Suprapubic skin (tissue), 4 donors: ENCODE data around the gene NACC2. TPM values are rescaled to one million over a fixed set of nuclear protein-coding genes. Genes with fewer than 3 reads are reported as not detected.

Experiments used
- DNase-seq, 2 donors: peaks; one replicate each; pipeline ENCODE4 v3.0.0-alpha.2; 2019; ENCODE audit warnings: low spot score in 2 of 2
- H3K27ac ChIP-seq: fragments of 200-600 bp; sonication (generic); one replicate; pipeline ENCODE4 v1.5.1; 2019
- H3K27me3 ChIP-seq: fragments of 200-600 bp; sonication (generic); one replicate; pipeline ENCODE4 v1.5.1; 2019
- H3K36me3 ChIP-seq: fragments of 200-600 bp; sonication (generic); one replicate; pipeline ENCODE4 v1.5.1; 2019
- H3K4me1 ChIP-seq: fragments of 200-600 bp; sonication (generic); one replicate; pipeline ENCODE4 v1.5.1; 2019
- H3K4me3 ChIP-seq: fragments of 200-600 bp; sonication (generic); one replicate; pipeline ENCODE4 v1.5.1; 2019; ENCODE audit warnings: mild to moderate bottlenecking
- H3K9me3 ChIP-seq: fragments of 200-600 bp; sonication (generic); one replicate; pipeline ENCODE4 v1.5.1; 2019
- CTCF ChIP-seq, 2 donors: fragments of 200-600 bp in 1 of 2; fragments of 450-650 bp in 1 of 2; sonication (generic) in 1 of 2; IDR thresholded peaks; one replicate each; pipeline ENCODE4 v1.5.1; 2016 to 2019; ENCODE audit warnings: antibody characterized with exemption in 2 of 2, mild to moderate bottlenecking in 1 of 2, moderate library complexity in 1 of 2
- EP300 ChIP-seq: sonication (generic); formaldehyde crosslinking; IDR thresholded peaks from one replicate; pipeline ENCODE4 v1.6.1; 2017; ENCODE audit warnings: antibody characterized with exemption
- POLR2A ChIP-seq, 2 donors: fragments of 450-650 bp; IDR thresholded peaks; one replicate each; pipeline ENCODE4 v1.6.1; 2017; ENCODE audit warnings: antibody characterized with exemption in 2 of 2, mild to moderate bottlenecking in 2 of 2, moderate library complexity in 2 of 2
- POLR2AphosphoS5 ChIP-seq, 3 donors: sonication (generic); formaldehyde crosslinking; IDR thresholded peaks; one replicate each; pipeline ENCODE4 v1.6.1; 2017; ENCODE audit warnings: antibody characterized with exemption in 3 of 3
- WGBS: methylation state at CpG from one replicate; pipeline ENCODE4 v1.1.5; 2018; 5-methylcytosine and 5-hydroxymethylcytosine counted together
- total RNA-seq, 4 donors: library from RNA; depleted of rRNA; stranded (reverse); fragments of >200 nt; gene quantifications; one replicate each; pipeline ENCODE4 v1.1.0, GENCODE V29; 2016

NACC2 gene
- total RNA-seq, 4 donors from 2014 or later: 12.1 to 14.9 (median 13.7) TPM

GRCh38 chr9:135960411-135961276, 134.4 kb downstream of the NACC2 start:
- DNase-seq: peak in 1 of 2 donors; percentile 81
- Histone ChIP-seq H3K4me3 (peak overlapping the region; percentile 95), H3K27me3 (no peaks in the 10 kb centered on the region), H3K27ac (peak overlapping the region; percentile 89), H3K4me1 (peaks cover 32% of the 10 kb centered on the region), H3K36me3 (no peaks in the 10 kb centered on the region), H3K9me3 (no peaks in the 10 kb centered on the region)
- no peak for TF ChIP-seq CTCF (IDR thresholded peaks at IDR 0.05)
- TF ChIP-seq POLR2AphosphoS5 (IDR thresholded peaks at IDR 0.05): no peak
- TF ChIP-seq EP300: no peak
- TF ChIP-seq POLR2A (IDR thresholded peaks at IDR 0.05): no peak
- WGBS: 0% methylated on average over 12 of the region's 74 CpGs

- no peak for TF ChIP-seq POLR2A (IDR thresholded peaks at IDR 0.05)
- no peak for TF ChIP-seq EP300
- no peak for TF ChIP-seq POLR2AphosphoS5 (IDR thresholded peaks at IDR 0.05)
- TF ChIP-seq CTCF (IDR thresholded peaks at IDR 0.05): no peak
- H3K4me3 ChIP-seq: peak overlapping the region; percentile 95
- no peaks in the 10 kb centered on the region for H3K27me3 ChIP-seq
- H3K27ac ChIP-seq: no peak overlapping the region
- DNase-seq: no peak
- peaks cover 3% of the 10 kb centered on the region for H3K36me3 ChIP-seq
- WGBS: 19% methylated on average over 9 of the region's 9 CpGs
- H3K4me1 ChIP-seq: peaks cover 32% of the 10 kb centered on the region
- H3K9me3 ChIP-seq: no peaks in the 10 kb centered on the region
Observed at GRCh38 chr9:135959814-135960213, 135.3 kb downstream of the NACC2 start.

- no peak for DNase-seq
- no peak for TF ChIP-seq POLR2AphosphoS5 (IDR thresholded peaks at IDR 0.05)
- TF ChIP-seq EP300: no peak
- TF ChIP-seq CTCF (IDR thresholded peaks at IDR 0.05): no peak
- TF ChIP-seq POLR2A (IDR thresholded peaks at IDR 0.05): no peak
- peaks cover 32% of the 10 kb centered on the region for H3K4me1 ChIP-seq
- no peaks in the 10 kb centered on the region for H3K9me3 ChIP-seq
- WGBS: 62% methylated on average over 12 of the region's 12 CpGs
- no peaks in the 10 kb centered on the region for H3K27me3 ChIP-seq
- H3K36me3 ChIP-seq: peaks cover 11% of the 10 kb centered on the region
- H3K4me3 ChIP-seq: no peak overlapping the region
- no peak overlapping the region for H3K27ac ChIP-seq
Observed at GRCh38 chr9:135958485-135958884, 136.6 kb downstream of the NACC2 start.

DNA sequence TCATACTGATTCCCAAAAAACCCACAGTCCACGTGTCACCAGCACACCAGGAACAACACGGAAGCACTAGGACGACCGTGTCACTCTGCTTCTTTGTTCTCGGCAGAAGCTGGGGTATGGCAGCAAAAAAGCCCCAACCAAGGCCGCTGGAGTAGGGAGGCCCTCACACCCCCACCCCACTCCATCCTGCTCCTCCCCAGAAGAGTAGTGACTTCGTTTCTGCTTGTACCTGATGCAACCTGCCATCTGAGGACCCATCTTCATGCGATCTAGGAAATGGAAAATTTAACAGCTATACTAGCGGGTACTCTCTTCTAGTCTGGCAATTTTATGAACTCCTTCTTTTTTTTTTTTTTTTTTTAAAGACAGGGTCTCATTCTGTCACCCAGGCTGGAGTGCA, 137.7 kb downstream of the NACC2 start:
- H3K27ac ChIP-seq: no peak overlapping the region
- peaks cover 17% of the 10 kb centered on the region for H3K36me3 ChIP-seq
- no peak overlapping the region for H3K4me3 ChIP-seq
- 93% methylated on average over 8 of the region's 9 CpGs for WGBS
- no peak for DNase-seq
- no peak for TF ChIP-seq CTCF (IDR thresholded peaks at IDR 0.05)
- TF ChIP-seq POLR2A (IDR thresholded peaks at IDR 0.05): no peak
- TF ChIP-seq EP300: no peak
- TF ChIP-seq POLR2AphosphoS5 (IDR thresholded peaks at IDR 0.05): no peak
- H3K4me1 ChIP-seq: peaks cover 35% of the 10 kb centered on the region
- no peaks in the 10 kb centered on the region for H3K9me3 ChIP-seq
- H3K27me3 ChIP-seq: no peaks in the 10 kb centered on the region

DNA sequence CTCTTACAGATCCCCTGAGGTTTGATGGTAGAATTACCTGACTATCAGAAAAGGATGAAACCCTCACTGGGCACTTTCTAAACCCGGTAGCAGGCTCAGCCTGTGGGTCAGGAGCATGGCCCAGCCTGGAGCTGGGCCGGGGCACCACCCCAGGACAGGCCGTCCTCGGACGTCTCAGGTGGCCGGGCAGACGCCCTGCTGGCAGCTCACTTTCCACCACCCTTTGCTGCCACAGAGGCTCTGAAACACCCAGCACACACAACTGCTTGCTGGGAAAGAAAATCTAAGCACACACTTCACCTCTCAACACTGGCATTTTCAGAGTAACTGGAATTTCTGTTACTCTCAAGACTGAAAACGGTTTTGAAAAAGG, 138.3 kb downstream of the NACC2 start:
- H3K9me3 ChIP-seq: no peaks in the 10 kb centered on the region
- H3K36me3 ChIP-seq: peaks cover 23% of the 10 kb centered on the region
- no peak for DNase-seq
- 94% methylated on average over 7 of the region's 8 CpGs for WGBS
- no peak overlapping the region for H3K27ac ChIP-seq
- TF ChIP-seq POLR2A (IDR thresholded peaks at IDR 0.05) (no peak), CTCF (IDR thresholded peaks at IDR 0.05) (no peak), EP300 (no peak)
- H3K4me1 ChIP-seq: peaks cover 35% of the 10 kb centered on the region
- H3K27me3 ChIP-seq: no peaks in the 10 kb centered on the region
- H3K4me3 ChIP-seq: no peak overlapping the region
